Measurements from ENCODE around the gene TJP3.

DNA sequence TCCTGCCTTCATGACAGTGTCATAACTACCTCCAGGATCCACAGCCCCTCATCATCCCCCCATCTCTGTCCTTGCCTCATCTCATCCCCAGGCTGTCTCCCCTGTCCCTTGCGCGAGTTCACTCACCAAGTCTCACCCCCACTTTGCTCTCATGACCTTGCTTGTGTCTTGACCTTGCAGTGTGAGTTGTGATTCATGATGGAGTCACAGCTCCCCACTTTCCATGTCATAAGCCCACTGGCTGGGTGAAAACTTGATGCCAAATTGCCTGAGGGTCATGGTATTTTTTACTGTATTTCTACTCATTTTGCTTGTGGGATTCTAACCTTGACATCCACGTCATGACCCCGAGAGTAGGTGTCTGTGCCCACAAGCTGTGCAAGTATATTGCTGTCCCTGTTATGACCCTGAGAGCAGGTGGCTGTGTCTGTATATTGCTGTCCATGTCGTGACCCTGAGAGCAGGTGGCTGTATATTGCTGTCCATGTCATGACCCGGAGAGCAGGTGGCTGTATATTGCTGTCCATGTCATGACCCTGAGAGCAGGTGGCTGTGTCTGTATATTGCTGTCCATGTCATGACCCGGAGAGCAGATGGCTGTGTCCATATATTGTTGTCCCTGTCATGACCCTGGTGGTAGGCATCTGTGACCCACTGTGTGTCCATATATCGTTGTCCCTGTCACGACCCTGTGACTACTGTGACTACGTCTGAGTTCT is 29.5 kb downstream of the TJP3 start:
- TF ChIP-seq POLR2A (IDR thresholded peaks at IDR 0.05; ENCODE audit: low read length) (no peak), GATA1 (IDR thresholded peaks at IDR 0.05; ENCODE audit: low read depth, low read length) (no peak)

All from erythroblast (primary cell).